MM.1S (cell line): ENCODE measurements around the gene PRKRIP1.

Experiments
- CTCF ChIP-seq: fragments of 300-600 bp; sonication (generic); IDR thresholded peaks from 2 replicates; pipeline ENCODE4 v1.5.1; 2016; ENCODE audit warnings: antibody characterized with exemption, low read length, mixed read lengths
- EZH2 ChIP-seq: fragments of 300-600 bp; sonication (generic); optimal IDR thresholded peaks from 2 replicates; pipeline ENCODE3; 2017; ENCODE audit warnings: low read depth, mild to moderate bottlenecking, antibody characterized with exemption, low read length, mixed read lengths
- EZH2phosphoT487 ChIP-seq: fragments of 300-600 bp; sonication (generic); IDR thresholded peaks from 2 replicates; pipeline ENCODE4 v1.6.1; 2018; ENCODE audit warnings: antibody characterized with exemption, low read length

- TF ChIP-seq EZH2, result no peak
- TF ChIP-seq CTCF, result no peak
- TF ChIP-seq EZH2phosphoT487, result no peak
These were observed 58.3 kb downstream of the PRKRIP1 start for GRCh38 chr7:102454468-102454867.
